Skeletal muscle satellite cell (primary cell): ENCODE measurements around the gene NCAPG2.
A peak's percentile ranks its signal among the peaks of the same experiment; 100 is the strongest.
"Not testable (repeated sequence)": the region's sequence is repeated elsewhere in the genome, so short reads cannot be mapped to it uniquely, and the experiment has no call there.

Experiments used
- H3K27me3 ChIP-seq: 2 replicates; pipeline ENCODE4 v1.7.0; 2013; ENCODE audit warnings: low read length; ENCODE audit not compliant: control insufficient read depth, insufficient read depth
- H3K36me3 ChIP-seq: 2 replicates; pipeline ENCODE4 v1.7.0; 2013; ENCODE audit warnings: mild to moderate bottlenecking, control low read depth, low read length; ENCODE audit not compliant: insufficient read depth
- H3K4me1 ChIP-seq: 2 replicates; pipeline ENCODE4 v1.7.0; 2013; ENCODE audit warnings: low read length; ENCODE audit not compliant: control insufficient read depth, insufficient read depth
- H3K4me2 ChIP-seq: 2 replicates; pipeline ENCODE4 v1.7.0; 2013; ENCODE audit warnings: mild to moderate bottlenecking, low read length
- H3K4me3 ChIP-seq: 2 replicates; pipeline ENCODE4 v1.7.0; 2013; ENCODE audit warnings: low read length
- H3K9ac ChIP-seq: 2 replicates; pipeline ENCODE4 v1.7.0; 2013; ENCODE audit warnings: mild to moderate bottlenecking, low read depth, low read length, moderate library complexity
- H3K9me3 ChIP-seq: replicated peaks from 2 replicates; pipeline ENCODE4 v1.7.0; 2013; ENCODE audit warnings: mild to moderate bottlenecking, control low read depth, low read length

The NCAPG2 gene

GRCh38 chr7:158646766-158647474, 57.7 kb downstream of the NCAPG2 start:
- Histone ChIP-seq H3K27me3 (no peaks in the 10 kb centered on the region), H3K9ac (no peak overlapping the region), H3K4me1 (peaks cover 36% of the 10 kb centered on the region), H3K36me3 (peaks cover 36% of the 10 kb centered on the region), H3K4me2 (no peak overlapping the region), H3K9me3 (no peaks in the 10 kb centered on the region), H3K4me3 (no peak overlapping the region)

GRCh38 chr7:158645842-158646241, 58.8 kb downstream of the NCAPG2 start:
- no peak overlapping the region for H3K9ac ChIP-seq
- H3K4me1 ChIP-seq = peaks cover 26% of the 10 kb centered on the region
- H3K4me3 ChIP-seq = no peak overlapping the region
- peaks cover 42% of the 10 kb centered on the region for H3K36me3 ChIP-seq
- no peaks in the 10 kb centered on the region for H3K9me3 ChIP-seq
- no peak overlapping the region for H3K4me2 ChIP-seq
- no peaks in the 10 kb centered on the region for H3K27me3 ChIP-seq

GRCh38 chr7:158642149-158642548, 62.5 kb downstream of the NCAPG2 start:
- H3K36me3 ChIP-seq = peaks cover 56% of the 10 kb centered on the region
- H3K9me3 ChIP-seq = no peaks in the 10 kb centered on the region
- H3K4me1 ChIP-seq = no peaks in the 10 kb centered on the region
- H3K4me3 ChIP-seq = no peak overlapping the region
- H3K27me3 ChIP-seq = no peaks in the 10 kb centered on the region
- H3K9ac ChIP-seq = no peak overlapping the region
- no peak overlapping the region for H3K4me2 ChIP-seq

- no peak overlapping the region for H3K4me3 ChIP-seq
- peaks cover 29% of the 10 kb centered on the region for H3K36me3 ChIP-seq
- H3K4me1 ChIP-seq = no peaks in the 10 kb centered on the region
- no peak overlapping the region for H3K4me2 ChIP-seq
- H3K9me3 ChIP-seq = no peaks in the 10 kb centered on the region
- no peak overlapping the region for H3K9ac ChIP-seq
- no peaks in the 10 kb centered on the region for H3K27me3 ChIP-seq
Measured at GRCh38 chr7:158638001-158638400, 66.6 kb downstream of the NCAPG2 start.

- Histone ChIP-seq H3K4me3 (no peak overlapping the region), H3K9ac (no peak overlapping the region)
Measured at GRCh38 chr7:158633055-158633956, 71.3 kb downstream of the NCAPG2 start.

GRCh38 chr7:158631574-158632195, 72.9 kb downstream of the NCAPG2 start:
- no peaks in the 10 kb centered on the region for H3K27me3 ChIP-seq
- peaks cover 14% of the 10 kb centered on the region for H3K36me3 ChIP-seq
- no peaks in the 10 kb centered on the region for H3K9me3 ChIP-seq
- H3K4me3 ChIP-seq = no peak overlapping the region
- peaks cover 3% of the 10 kb centered on the region for H3K4me1 ChIP-seq
- H3K4me2 ChIP-seq = no peak overlapping the region
- H3K9ac ChIP-seq = no peak overlapping the region

More at GRCh38 chr7:158633055-158633956, 71.3 kb downstream of the NCAPG2 start:
- Histone ChIP-seq H3K27me3 (no peaks in the 10 kb centered on the region), H3K36me3 (peaks cover 18% of the 10 kb centered on the region), H3K4me1 (peaks cover 3% of the 10 kb centered on the region), H3K9me3 (no peaks in the 10 kb centered on the region), H3K4me2 (no peak overlapping the region)

- not testable (repeated sequence) for H3K4me3 ChIP-seq, H3K27me3 ChIP-seq, H3K9me3 ChIP-seq, H3K4me1 ChIP-seq, H3K9ac ChIP-seq, H3K4me2 ChIP-seq
- H3K36me3 ChIP-seq = peaks cover 14% of the 10 kb centered on the region
Measured at GRCh38 chr7:158626289-158626688, 78.3 kb downstream of the NCAPG2 start.

- no peak overlapping the region for H3K4me2 ChIP-seq
- H3K9me3 ChIP-seq = no peaks in the 10 kb centered on the region
- H3K9ac ChIP-seq = no peak overlapping the region
- H3K27me3 ChIP-seq = no peaks in the 10 kb centered on the region
- peaks cover 3% of the 10 kb centered on the region for H3K4me1 ChIP-seq
- H3K4me3 ChIP-seq = no peak overlapping the region
- H3K36me3 ChIP-seq = no peaks in the 10 kb centered on the region
Measured at GRCh38 chr7:158623241-158623640, 81.4 kb downstream of the NCAPG2 start.

GRCh38 chr7:158620839-158621441, 83.7 kb downstream of the NCAPG2 start:
- peaks cover 3% of the 10 kb centered on the region for H3K4me1 ChIP-seq
- H3K9ac ChIP-seq = no peak overlapping the region

GRCh38 chr7:158620418-158620817, 84.2 kb downstream of the NCAPG2 start:
- H3K4me3 ChIP-seq = no peak overlapping the region
- no peaks in the 10 kb centered on the region for H3K36me3 ChIP-seq
- peaks cover 3% of the 10 kb centered on the region for H3K4me1 ChIP-seq
- H3K4me2 ChIP-seq = no peak overlapping the region
- H3K9ac ChIP-seq = peak overlapping the region; percentile 13
- H3K27me3 ChIP-seq = no peaks in the 10 kb centered on the region
- H3K9me3 ChIP-seq = no peaks in the 10 kb centered on the region

More at GRCh38 chr7:158620839-158621441, 83.7 kb downstream of the NCAPG2 start:
- Histone ChIP-seq H3K27me3 (no peaks in the 10 kb centered on the region), H3K9me3 (no peaks in the 10 kb centered on the region), H3K36me3 (no peaks in the 10 kb centered on the region), H3K4me2 (no peak overlapping the region), H3K4me3 (no peak overlapping the region)

GRCh38 chr7:158618745-158619140, 85.9 kb downstream of the NCAPG2 start:
- H3K36me3 ChIP-seq = no peaks in the 10 kb centered on the region
- H3K4me3 ChIP-seq = no peak overlapping the region
- no peaks in the 10 kb centered on the region for H3K9me3 ChIP-seq

More at GRCh38 chr7:158618745-158619140, 85.9 kb downstream of the NCAPG2 start:
- Histone ChIP-seq H3K4me2 (no peak overlapping the region), H3K27me3 (no peaks in the 10 kb centered on the region), H3K4me1 (peaks cover 5% of the 10 kb centered on the region), H3K9ac (no peak overlapping the region)
